Osteoblast (primary cell): ENCODE data around the gene SLC38A5. TPM values are rescaled to one million over a fixed set of nuclear protein-coding genes. Genes with fewer than 3 reads are reported as not detected.
"Not testable (repeated sequence)": the region's sequence is repeated elsewhere in the genome, so short reads cannot be mapped to it uniquely, and the experiment has no call there.

ENCODE experiments used
- DNase-seq: peaks from one replicate; pipeline ENCODE4 v3.0.0; 2011; ENCODE audit warnings: low spot score, mixed read lengths; ENCODE audit not compliant: insufficient read length; ENCODE audit errors: missing footprints
- H2AFZ ChIP-seq: 2 replicates; pipeline ENCODE4 v1.6.0; 2011; ENCODE audit warnings: mild to moderate bottlenecking, low read length
- H3K27ac ChIP-seq: 2 replicates; pipeline ENCODE4 v1.5.1; 2011; ENCODE audit warnings: mild to moderate bottlenecking, low read depth, low read length, moderate library complexity
- H3K27me3 ChIP-seq: 2 replicates; pipeline ENCODE4 v1.6.0; 2012; ENCODE audit warnings: mild to moderate bottlenecking, control low read depth, inconsistent platforms, low read length, moderate library complexity; ENCODE audit not compliant: insufficient read depth
- H3K36me3 ChIP-seq: 2 replicates; pipeline ENCODE4 v1.5.1; 2011; ENCODE audit warnings: mild to moderate bottlenecking, low read length, control low read depth, moderate library complexity; ENCODE audit not compliant: insufficient read depth
- H3K4me1 ChIP-seq: 2 replicates; pipeline ENCODE4 v1.5.1; 2011; ENCODE audit warnings: mild to moderate bottlenecking, low read length, control low read depth, moderate library complexity; ENCODE audit not compliant: insufficient read depth
- H3K4me2 ChIP-seq: 2 replicates; pipeline ENCODE4 v1.6.0; 2011; ENCODE audit warnings: mild to moderate bottlenecking, low read length; ENCODE audit not compliant: insufficient read depth
- H3K4me3 ChIP-seq: fragments of 200-600 bp; sonication (generic); 3 replicates; pipeline ENCODE4 v1.5.1; 2012; ENCODE audit warnings: mild to moderate bottlenecking, low read length, inconsistent platforms; ENCODE audit not compliant: insufficient read depth
- H3K79me2 ChIP-seq: 2 replicates; pipeline ENCODE4 v1.6.0; 2012; ENCODE audit warnings: mild to moderate bottlenecking, low read length, control low read depth, inconsistent platforms; ENCODE audit not compliant: insufficient read depth
- H3K9me3 ChIP-seq: 2 replicates; pipeline ENCODE4 v1.5.1; 2011; ENCODE audit warnings: low read depth, low read length, control low read depth
- H4K20me1 ChIP-seq: 2 replicates; pipeline ENCODE4 v1.6.0; 2012; ENCODE audit warnings: mild to moderate bottlenecking, low read length, control low read depth; ENCODE audit not compliant: insufficient read depth
- CTCF ChIP-seq: IDR thresholded peaks from 2 replicates; pipeline ENCODE4 v1.5.1; 2011; ENCODE audit warnings: mild to moderate bottlenecking, low read depth, low read length, moderate library complexity; ENCODE audit errors: extremely low read depth
- total RNA-seq: library from RNA; depleted of rRNA; stranded (reverse); fragments of >200 nt; gene quantifications from 2 replicates; pipeline ENCODE4 v1.2.3, GENCODE V29; 2012

The SLC38A5 gene
- total RNA-seq, 1 donor = 52.8 TPM

GRCh38 chrX:48456628-48457331, 13.3 kb downstream of the SLC38A5 start:
- DNase-seq = peak; percentile 29
- Histone ChIP-seq H3K4me3 (no peak overlapping the region), H2AFZ (no peak overlapping the region), H3K4me1 (no peaks in the 10 kb centered on the region), H3K27ac (no peak overlapping the region), H3K4me2 (no peak overlapping the region), H4K20me1 (no peaks in the 10 kb centered on the region), H3K79me2 (no peaks in the 10 kb centered on the region), H3K27me3 (no peaks in the 10 kb centered on the region), H3K36me3 (no peaks in the 10 kb centered on the region), H3K9me3 (no peaks in the 10 kb centered on the region)
- TF ChIP-seq CTCF = no peak

- Histone ChIP-seq H3K4me3 (no peak overlapping the region), H2AFZ (no peak overlapping the region), H3K27ac (no peak overlapping the region), H3K79me2 (no peaks in the 10 kb centered on the region), H3K9me3 (no peaks in the 10 kb centered on the region), H3K36me3 (no peaks in the 10 kb centered on the region), H3K4me2 (no peak overlapping the region), H4K20me1 (no peaks in the 10 kb centered on the region), H3K27me3 (no peaks in the 10 kb centered on the region), H3K4me1 (no peaks in the 10 kb centered on the region)
- no peak for TF ChIP-seq CTCF
- DNase-seq = no peak
Observed at GRCh38 chrX:48451708-48452107, 18.4 kb downstream of the SLC38A5 start.

GRCh38 chrX:48450076-48450475, 20.0 kb downstream of the SLC38A5 start:
- H3K4me1 ChIP-seq = no peaks in the 10 kb centered on the region
- no peak overlapping the region for H3K4me2 ChIP-seq
- H3K4me3 ChIP-seq = no peak overlapping the region
- H3K79me2 ChIP-seq = no peaks in the 10 kb centered on the region
- H2AFZ ChIP-seq = no peak overlapping the region
- no peaks in the 10 kb centered on the region for H3K9me3 ChIP-seq
- H3K27ac ChIP-seq = no peak overlapping the region
- peak; percentile 48 for DNase-seq
- no peaks in the 10 kb centered on the region for H3K36me3 ChIP-seq
- H4K20me1 ChIP-seq = no peaks in the 10 kb centered on the region
- no peaks in the 10 kb centered on the region for H3K27me3 ChIP-seq
- TF ChIP-seq CTCF = no peak

- H3K36me3 ChIP-seq, H3K4me1 ChIP-seq, H3K27ac ChIP-seq, H3K9me3 ChIP-seq, H2AFZ ChIP-seq, H4K20me1 ChIP-seq, H3K4me3 ChIP-seq, DNase-seq, H3K79me2 ChIP-seq, H3K4me2 ChIP-seq, H3K27me3 ChIP-seq: not testable (repeated sequence)
Observed at GRCh38 chrX:48447201-48447600, 22.9 kb downstream of the SLC38A5 start.

GRCh38 chrX:48433713-48434112, 36.3 kb downstream of the SLC38A5 start:
- H3K27ac ChIP-seq, H4K20me1 ChIP-seq, H2AFZ ChIP-seq, H3K27me3 ChIP-seq, H3K4me3 ChIP-seq, H3K9me3 ChIP-seq, DNase-seq, H3K79me2 ChIP-seq, H3K36me3 ChIP-seq, H3K4me2 ChIP-seq, H3K4me1 ChIP-seq: not testable (repeated sequence)

- H3K79me2 ChIP-seq, H3K27me3 ChIP-seq, H3K4me3 ChIP-seq, H4K20me1 ChIP-seq, H3K4me2 ChIP-seq, H3K4me1 ChIP-seq, H3K9me3 ChIP-seq, H3K36me3 ChIP-seq, H3K27ac ChIP-seq, H2AFZ ChIP-seq, DNase-seq: not testable (repeated sequence)
Observed at GRCh38 chrX:48430166-48430565, 39.9 kb downstream of the SLC38A5 start.

- H3K79me2 ChIP-seq, H3K27me3 ChIP-seq, H4K20me1 ChIP-seq, DNase-seq, H2AFZ ChIP-seq, H3K9me3 ChIP-seq, H3K4me3 ChIP-seq, H3K4me1 ChIP-seq, H3K27ac ChIP-seq, H3K4me2 ChIP-seq, H3K36me3 ChIP-seq: not testable (repeated sequence)
Observed at GRCh38 chrX:48429606-48430005, 40.5 kb downstream of the SLC38A5 start.
